ENCODE data around the gene KLF2.

- no peak for TF ChIP-seq CTCF (IDR thresholded peaks at IDR 0.05; ENCODE audit: low read length)
- no peak for TF ChIP-seq EZH2 (optimal IDR thresholded peaks at IDR 0.05; ENCODE audit: low read depth, low read length)
- no peak for TF ChIP-seq EZH2phosphoT487 (IDR thresholded peaks at IDR 0.05; ENCODE audit: low read length)
Measured at GRCh38 chr19:16342002-16342715, 17.5 kb downstream of the KLF2 start.
